ENCODE results near the gene FURIN. TPM values are rescaled to one million over a fixed set of nuclear protein-coding genes. Genes with fewer than 3 reads are reported as not detected.
A peak's percentile ranks its signal among the peaks of the same experiment; 100 is the strongest.

The FURIN gene
- total and polyA plus RNA-seq, 2 of the 8 experiments (the other 6 are each of a cell fraction or from before 2014, with no cell fraction given): 15.8 to 32.1 TPM

DNA sequence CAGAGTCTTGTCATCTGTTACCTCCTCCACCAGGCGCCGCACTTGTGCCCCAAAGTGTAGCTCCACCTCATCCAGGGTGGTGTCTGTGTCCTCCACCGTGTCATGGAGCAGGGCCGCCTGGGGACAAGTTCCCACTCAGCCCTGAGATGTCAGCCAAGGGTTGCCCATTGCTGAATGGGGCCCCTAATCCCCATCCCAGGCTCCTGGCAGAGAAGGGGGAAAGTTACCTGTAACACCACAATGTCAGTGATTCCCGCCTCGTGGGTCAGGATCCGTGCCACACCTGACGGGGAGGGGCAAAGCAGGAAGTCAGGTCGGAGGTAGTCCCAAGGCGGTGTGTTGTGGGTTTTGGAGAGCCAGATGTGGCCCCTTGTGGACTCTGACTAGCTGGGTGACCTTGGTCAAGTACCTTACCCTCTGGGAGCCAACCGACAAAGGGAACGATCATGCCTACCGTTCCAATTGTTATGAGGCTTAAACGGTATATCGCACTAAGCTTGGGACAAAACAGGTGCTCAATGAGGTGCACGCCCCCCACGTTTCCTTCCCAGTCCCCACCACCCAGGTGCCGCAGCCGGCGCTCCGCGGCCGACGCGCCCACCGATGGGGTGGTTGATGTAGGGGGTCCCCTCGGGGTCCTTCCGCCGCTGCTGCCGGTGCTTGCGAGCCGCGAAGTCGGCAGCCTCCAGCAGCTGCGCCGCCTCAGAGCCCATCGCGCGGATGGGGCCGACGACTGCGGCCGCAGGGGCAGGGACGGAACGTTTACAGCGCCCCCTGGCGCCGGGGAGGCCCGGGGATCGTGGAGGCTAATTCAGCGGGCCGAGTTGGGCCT is 63.7 kb downstream of the FURIN start, which contains the start of gene HDDC3 (continued):
- TF ChIP-seq, protein P1, sequence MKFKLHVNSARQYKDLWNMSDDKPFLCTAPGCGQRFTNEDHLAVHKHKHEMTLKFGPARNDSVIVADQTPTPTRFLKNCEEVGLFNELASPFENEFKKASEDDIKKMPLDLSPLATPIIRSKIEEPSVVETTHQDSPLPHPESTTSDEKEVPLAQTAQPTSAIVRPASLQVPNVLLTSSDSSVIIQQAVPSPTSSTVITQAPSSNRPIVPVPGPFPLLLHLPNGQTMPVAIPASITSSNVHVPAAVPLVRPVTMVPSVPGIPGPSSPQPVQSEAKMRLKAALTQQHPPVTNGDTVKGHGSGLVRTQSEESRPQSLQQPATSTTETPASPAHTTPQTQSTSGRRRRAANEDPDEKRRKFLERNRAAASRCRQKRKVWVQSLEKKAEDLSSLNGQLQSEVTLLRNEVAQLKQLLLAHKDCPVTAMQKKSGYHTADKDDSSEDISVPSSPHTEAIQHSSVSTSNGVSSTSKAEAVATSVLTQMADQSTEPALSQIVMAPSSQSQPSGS (IDR thresholded peaks at IDR 0.05; ENCODE audit: low read length): 0 out of 2 replicates have a peak, but pooled peaks have one; percentile 33
- TF ChIP-seq CEBPB (IDR thresholded peaks at IDR 0.05; ENCODE audit: low read depth, low read length) (no peak), CTBP2 (IDR thresholded peaks at IDR 0.05; ENCODE audit: borderline replicate concordance, insufficient read depth, insufficient read length, low read length) (no peak), SIRT6 (IDR thresholded peaks at IDR 0.05; ENCODE audit: low read length) (no peak), EP300 (IDR thresholded peaks at IDR 0.05; ENCODE audit: borderline replicate concordance in 1 of 2, low read depth in 2 of 2, low read length in 2 of 2) (no peak), PHF8 (conservative IDR thresholded peaks at IDR 0.05; ENCODE audit: low read depth, low read length) (peak; percentile 82), CHD1 (IDR thresholded peaks at IDR 0.05; ENCODE audit: low read depth, low read length) (no peak), ZNF274 (IDR thresholded peaks at IDR 0.05; ENCODE audit: borderline replicate concordance, extremely low read depth, low read length) (no peak), SIX5 (IDR thresholded peaks at IDR 0.05; ENCODE audit: low read depth, low read length) (no peak), NRF1 (IDR thresholded peaks at IDR 0.05; ENCODE audit: low read depth, low read length) (no peak), KDM4A (IDR thresholded peaks at IDR 0.05; ENCODE audit: low read depth, low read length, severe bottlenecking) (peak; percentile 96), RBBP5 (IDR thresholded peaks at IDR 0.05; ENCODE audit: borderline replicate concordance, low read depth, low read length) (no peak; the same call in 1 of the 2 replicates), TCF12 (IDR thresholded peaks at IDR 0.05; ENCODE audit: low read depth, low read length) (no peak), FOSL1 (IDR thresholded peaks at IDR 0.05; ENCODE audit: insufficient read depth, low read depth, low read length) (no peak), SP1 (IDR thresholded peaks at IDR 0.05; ENCODE audit: low read depth, low read length) (no peak), TEAD4 (IDR thresholded peaks at IDR 0.05; ENCODE audit: low read depth, low read length) (no peak), TBP (IDR thresholded peaks at IDR 0.05; ENCODE audit: low read depth, low read length) (peak; percentile 69; the same call in 1 of the 2 replicates)
- TF ChIP-seq, protein P2, sequence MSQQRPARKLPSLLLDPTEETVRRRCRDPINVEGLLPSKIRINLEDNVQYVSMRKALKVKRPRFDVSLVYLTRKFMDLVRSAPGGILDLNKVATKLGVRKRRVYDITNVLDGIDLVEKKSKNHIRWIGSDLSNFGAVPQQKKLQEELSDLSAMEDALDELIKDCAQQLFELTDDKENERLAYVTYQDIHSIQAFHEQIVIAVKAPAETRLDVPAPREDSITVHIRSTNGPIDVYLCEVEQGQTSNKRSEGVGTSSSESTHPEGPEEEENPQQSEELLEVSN (IDR thresholded peaks at IDR 0.05): peak; percentile 37; the same call in 1 of the 2 replicates
- TF ChIP-seq, protein P3, sequence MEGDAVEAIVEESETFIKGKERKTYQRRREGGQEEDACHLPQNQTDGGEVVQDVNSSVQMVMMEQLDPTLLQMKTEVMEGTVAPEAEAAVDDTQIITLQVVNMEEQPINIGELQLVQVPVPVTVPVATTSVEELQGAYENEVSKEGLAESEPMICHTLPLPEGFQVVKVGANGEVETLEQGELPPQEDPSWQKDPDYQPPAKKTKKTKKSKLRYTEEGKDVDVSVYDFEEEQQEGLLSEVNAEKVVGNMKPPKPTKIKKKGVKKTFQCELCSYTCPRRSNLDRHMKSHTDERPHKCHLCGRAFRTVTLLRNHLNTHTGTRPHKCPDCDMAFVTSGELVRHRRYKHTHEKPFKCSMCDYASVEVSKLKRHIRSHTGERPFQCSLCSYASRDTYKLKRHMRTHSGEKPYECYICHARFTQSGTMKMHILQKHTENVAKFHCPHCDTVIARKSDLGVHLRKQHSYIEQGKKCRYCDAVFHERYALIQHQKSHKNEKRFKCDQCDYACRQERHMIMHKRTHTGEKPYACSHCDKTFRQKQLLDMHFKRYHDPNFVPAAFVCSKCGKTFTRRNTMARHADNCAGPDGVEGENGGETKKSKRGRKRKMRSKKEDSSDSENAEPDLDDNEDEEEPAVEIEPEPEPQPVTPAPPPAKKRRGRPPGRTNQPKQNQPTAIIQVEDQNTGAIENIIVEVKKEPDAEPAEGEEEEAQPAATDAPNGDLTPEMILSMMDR (IDR thresholded peaks at IDR 0.05; ENCODE audit: control extremely low read depth in 1 of 3, insufficient read depth in 1 of 3, low read depth in 1 of 3, low read length in 3 of 3): peak; percentile 82 to 96 (median 93)

Measured in H1 (cell line).